H1 (cell line): ENCODE data around the gene XPO6. TPM values are rescaled to one million over a fixed set of nuclear protein-coding genes. Genes with fewer than 3 reads are reported as not detected.

Experiments used
- CTCF ChIA-PET: fragments of 300-600 bp; sonication (Branson Sonifier 250); formaldehyde crosslinking; loops from one replicate; lab custom pipeline; 2021; ENCODE audit not compliant: partially characterized antibody; lab: Charles Lee
- POLR2A ChIA-PET: fragments of 300-600 bp; sonication (Branson Sonifier 250); formaldehyde crosslinking; loops from one replicate; lab custom pipeline; 2021; ENCODE audit warnings: inconsistent platforms; ENCODE audit not compliant: partially characterized antibody; lab: Charles Lee
- DNase-seq, 2 experiments: peaks; one replicate each; pipeline versions ENCODE4 v3.0.0 to v3.0.0-alpha.2; 2010 to 2022; ENCODE audit warnings: low spot score in 2 of 2, low read depth in 1 of 2, mixed read lengths in 1 of 2
- FAIRE-seq: peaks from 2 replicates; lab custom pipeline; 2011; peaks lifted over from hg19 to GRCh38; lab: Jason Lieb, UNC
- H2AFZ ChIP-seq: 2 replicates; pipeline ENCODE4 v1.8.1; 2012; ENCODE audit warnings: low read length, inconsistent platforms
- H2AK5ac ChIP-seq: 2 replicates; pipeline ENCODE4 v1.6.1; 2013; ENCODE audit warnings: low read depth, low read length
- H2BK120ac ChIP-seq: replicated peaks from 2 replicates; pipeline ENCODE3; 2013; ENCODE audit warnings: low read depth, low read length, inconsistent platforms
- H2BK12ac ChIP-seq: 2 replicates; pipeline ENCODE4 v1.6.1; 2013; ENCODE audit warnings: low read depth, low read length
- H2BK15ac ChIP-seq: 2 replicates; pipeline ENCODE4 v1.6.1; 2013; ENCODE audit warnings: low read length
- H2BK20ac ChIP-seq: 2 replicates; pipeline ENCODE4 v1.6.1; 2013; ENCODE audit warnings: low read length
- H2BK5ac ChIP-seq: 2 replicates; pipeline ENCODE4 v1.6.1; 2013; ENCODE audit warnings: low read depth, low read length
- H3K14ac ChIP-seq: 2 replicates; pipeline ENCODE4 v1.6.1; 2013; ENCODE audit warnings: inconsistent platforms; ENCODE audit not compliant: insufficient read length
- H3K18ac ChIP-seq: 2 replicates; pipeline ENCODE4 v1.6.1; 2013; ENCODE audit warnings: low read length; ENCODE audit errors: extremely low read depth
- H3K23ac ChIP-seq: 2 replicates; pipeline ENCODE4 v1.6.1; 2013; ENCODE audit warnings: inconsistent platforms; ENCODE audit not compliant: insufficient read length
- H3K23me2 ChIP-seq: 2 replicates; pipeline ENCODE4 v1.6.1; 2013; ENCODE audit warnings: low read depth, low read length
- H3K27ac ChIP-seq: 2 replicates; pipeline ENCODE4 v1.6.1; 2011; ENCODE audit warnings: low read depth, low read length, inconsistent platforms
- H3K27me3 ChIP-seq, 4 experiments: replicated peaks in 1 of 4; 1 replicate in 1 of 4; 2 replicates in 3 of 4; pipeline versions ENCODE4 v1.6.1 to v1.8.1; 2011 to 2013; ENCODE audit warnings: low read length in 3 of 4, mild to moderate bottlenecking in 3 of 4, inconsistent platforms in 2 of 4, mixed read lengths in 2 of 4, moderate library complexity in 1 of 4; ENCODE audit not compliant: control insufficient read depth in 3 of 4, insufficient read depth in 3 of 4; ENCODE audit errors: extremely low read depth in 1 of 4
- H3K36me3 ChIP-seq, 4 experiments: 2 replicates each; pipeline versions ENCODE4 v1.6.1 to v1.8.1; 2011 to 2013; ENCODE audit warnings: mild to moderate bottlenecking in 4 of 4, low read length in 3 of 4, moderate library complexity in 2 of 4, control low read depth in 1 of 4, inconsistent platforms in 1 of 4; ENCODE audit not compliant: insufficient read depth in 4 of 4, control insufficient read depth in 2 of 4
- H3K4ac ChIP-seq: replicated peaks from 2 replicates; pipeline ENCODE3; 2013; ENCODE audit warnings: low read length, low read depth, mixed read lengths, inconsistent platforms; ENCODE audit not compliant: insufficient read length
- H3K4me1 ChIP-seq, 4 experiments: replicated peaks in 1 of 4; 1 replicate in 1 of 4; 2 replicates in 3 of 4; pipeline versions ENCODE4 v1.6.1 to v1.8.1; 2011 to 2013; ENCODE audit warnings: low read length in 3 of 4, inconsistent platforms in 2 of 4, mixed read lengths in 1 of 4; ENCODE audit not compliant: insufficient read depth in 4 of 4, control insufficient read depth in 3 of 4
- H3K4me2 ChIP-seq, 2 experiments: 2 replicates each; pipeline versions ENCODE4 v1.6.1 to v1.8.1; 2011 to 2013; ENCODE audit warnings: low read depth in 2 of 2, low read length in 2 of 2, control low read depth in 1 of 2, inconsistent platforms in 1 of 2, mild to moderate bottlenecking in 1 of 2; ENCODE audit not compliant: insufficient read depth in 1 of 2
- H3K4me3 ChIP-seq, 4 experiments: fragments of 200-600, 300-600 bp in 1 of 4; sonication (generic), shearing (Covaris generic), sonication (Bioruptor Twin) in 1 of 4; 2 replicates each; pipeline versions ENCODE4 v1.5.1 to v1.8.1; 2011 to 2016; ENCODE audit warnings: low read length in 4 of 4, low read depth in 3 of 4, control low read depth in 2 of 4, inconsistent platforms in 2 of 4, mild to moderate bottlenecking in 2 of 4, mixed read lengths in 1 of 4, moderate library complexity in 1 of 4; ENCODE audit not compliant: insufficient read depth in 2 of 4; ENCODE audit errors: extremely low read depth in 1 of 4
- H3K56ac ChIP-seq: replicated peaks from 2 replicates; pipeline ENCODE3; 2013; ENCODE audit warnings: low read depth, mild to moderate bottlenecking, mixed read lengths, low read length, inconsistent platforms; ENCODE audit not compliant: insufficient read length
- H3K79me1 ChIP-seq: 2 replicates; pipeline ENCODE4 v1.6.1; 2013; ENCODE audit warnings: low read depth, low read length, control low read depth
- H3K79me2 ChIP-seq, 2 experiments: 2 replicates each; pipeline versions ENCODE4 v1.6.1 to v1.8.1; 2012 to 2013; ENCODE audit warnings: low read length in 2 of 2, mild to moderate bottlenecking in 2 of 2, inconsistent platforms in 1 of 2; ENCODE audit not compliant: insufficient read depth in 2 of 2, control insufficient read depth in 1 of 2
- H3K9ac ChIP-seq, 4 experiments: replicated peaks in 1 of 4; 1 replicate in 1 of 4; 2 replicates in 3 of 4; pipeline versions ENCODE4 v1.6.1 to v1.8.1; 2011 to 2013; ENCODE audit warnings: low read depth in 3 of 4, low read length in 3 of 4, control low read depth in 2 of 4, mild to moderate bottlenecking in 2 of 4, moderate library complexity in 2 of 4, inconsistent platforms in 1 of 4; ENCODE audit errors: extremely low read depth in 1 of 4
- H3K9me3 ChIP-seq, 2 experiments: 2 replicates each; pipeline versions ENCODE4 v1.6.1 to v1.8.1; 2012 to 2013; ENCODE audit warnings: mild to moderate bottlenecking in 2 of 2, moderate library complexity in 2 of 2, control low read depth in 1 of 2, inconsistent platforms in 1 of 2, low read depth in 1 of 2, low read length in 1 of 2, mixed read lengths in 1 of 2; ENCODE audit not compliant: insufficient read depth in 2 of 2
- H4K20me1 ChIP-seq, 2 experiments: replicated peaks in 1 of 2; 2 replicates each; pipeline versions ENCODE3 to v1.8.1; 2011 to 2013; ENCODE audit warnings: inconsistent platforms in 2 of 2, low read length in 2 of 2, mild to moderate bottlenecking in 1 of 2; ENCODE audit not compliant: insufficient read depth in 2 of 2, control insufficient read depth in 1 of 2
- H4K5ac ChIP-seq: 2 replicates; pipeline ENCODE4 v1.6.1; 2013; ENCODE audit warnings: low read length, low read depth, mixed read lengths, inconsistent platforms; ENCODE audit not compliant: insufficient read length
- H4K8ac ChIP-seq: 2 replicates; pipeline ENCODE4 v1.8.0; 2013; ENCODE audit warnings: mild to moderate bottlenecking, moderate library complexity, low read length, inconsistent platforms; ENCODE audit not compliant: insufficient read depth; ENCODE audit errors: extremely low read depth
- H4K91ac ChIP-seq: replicated peaks from 2 replicates; pipeline ENCODE3; 2013; ENCODE audit warnings: low read length, mixed read lengths, inconsistent platforms; ENCODE audit not compliant: insufficient read length
- BRCA1 ChIP-seq: IDR thresholded peaks from 2 replicates; pipeline ENCODE4 v1.6.1; 2012; ENCODE audit warnings: low read depth, low read length, improper control_type of control experiment
- CTCF ChIP-seq, 3 experiments: IDR thresholded peaks; 1 replicate in 2 of 3; 2 replicates in 1 of 3; pipeline versions ENCODE4 v1.5.1 to v1.6.1; 2011; ENCODE audit warnings: low read length in 3 of 3, mild to moderate bottlenecking in 3 of 3, inconsistent platforms in 2 of 3, low read depth in 1 of 3, moderate library complexity in 1 of 3; ENCODE audit not compliant: insufficient read depth in 1 of 3; ENCODE audit errors: control extremely low read depth in 1 of 3
- EP300 ChIP-seq, 2 experiments: IDR thresholded peaks; 1 replicate in 1 of 2; 2 replicates in 1 of 2; pipeline ENCODE4 v1.6.1; 2011 to 2012; ENCODE audit warnings: low read depth in 2 of 2, low read length in 2 of 2, mild to moderate bottlenecking in 2 of 2, borderline replicate concordance in 1 of 2, inconsistent platforms in 1 of 2, moderate library complexity in 1 of 2
- SP2 ChIP-seq: IDR thresholded peaks from 2 replicates; pipeline ENCODE4 v1.6.1; 2012; ENCODE audit warnings: mild to moderate bottlenecking, low read length, inconsistent platforms
- SP4 ChIP-seq: IDR thresholded peaks from 2 replicates; pipeline ENCODE4 v1.6.1; 2012; ENCODE audit warnings: low read length, inconsistent platforms
- TCF12 ChIP-seq: IDR thresholded peaks from 2 replicates; pipeline ENCODE4 v1.6.1; 2011; ENCODE audit warnings: low read depth, mild to moderate bottlenecking, low read length
- whole genome bisulfite sequencing, 2 experiments: shearing (Covaris generic) in 1 of 2; methylation state at CpG; one replicate each; pipeline versions ENCODE4 v1.1.6 to v1.1.7; 2013 to 2015; ENCODE audit warnings: low lambda C conversion rate in 2 of 2, mixed read lengths in 2 of 2, inconsistent platforms in 1 of 2, low coverage in 1 of 2, missing lambda C conversion rate in 1 of 2; ENCODE audit not compliant: insufficient replicate concordance in 2 of 2, insufficient coverage in 1 of 2, insufficient read length in 1 of 2; ENCODE audit errors: extremely low coverage in 1 of 2, missing lambda C conversion rate in 1 of 2; 5-methylcytosine and 5-hydroxymethylcytosine counted together
- polyA plus RNA-seq, 7 experiments: library from polyadenylated mRNA; depleted of rRNA in 3 of 7; stranded (reverse) in 5 of 7; unstranded in 2 of 7; fragments of >200 nt in 5 of 7; fragments of 200-250 nt in 2 of 7; gene quantifications; 1 replicate in 5 of 7; 2 replicates in 1 of 7; 4 replicates in 1 of 7; pipeline versions ENCODE4 v1.2.1 to v1.2.3, GENCODE V29; 2011 to 2013; ENCODE audit warnings: missing spikeins in 2 of 7, mixed read lengths in 2 of 7
- total RNA-seq: library from RNA; stranded (reverse); fragmentation: NEBNext Ultra II Directional; extraction: Animal tissue kit (Norgen Biotek cat#: 25700); gene quantifications from 2 replicates; pipeline ENCODE4 v1.2.1, GENCODE V29; 2021
- TF ChIP-seq, protein P1 (sequence below): IDR thresholded peaks from 2 replicates; pipeline ENCODE4 v1.6.1; 2012; ENCODE audit warnings: inconsistent platforms

XPO6 gene
- total and polyA plus RNA-seq, 2 of the 8 experiments (the other 6 are each of a cell fraction or from before 2014, with no cell fraction given), result 152 to 254 TPM

DNA sequence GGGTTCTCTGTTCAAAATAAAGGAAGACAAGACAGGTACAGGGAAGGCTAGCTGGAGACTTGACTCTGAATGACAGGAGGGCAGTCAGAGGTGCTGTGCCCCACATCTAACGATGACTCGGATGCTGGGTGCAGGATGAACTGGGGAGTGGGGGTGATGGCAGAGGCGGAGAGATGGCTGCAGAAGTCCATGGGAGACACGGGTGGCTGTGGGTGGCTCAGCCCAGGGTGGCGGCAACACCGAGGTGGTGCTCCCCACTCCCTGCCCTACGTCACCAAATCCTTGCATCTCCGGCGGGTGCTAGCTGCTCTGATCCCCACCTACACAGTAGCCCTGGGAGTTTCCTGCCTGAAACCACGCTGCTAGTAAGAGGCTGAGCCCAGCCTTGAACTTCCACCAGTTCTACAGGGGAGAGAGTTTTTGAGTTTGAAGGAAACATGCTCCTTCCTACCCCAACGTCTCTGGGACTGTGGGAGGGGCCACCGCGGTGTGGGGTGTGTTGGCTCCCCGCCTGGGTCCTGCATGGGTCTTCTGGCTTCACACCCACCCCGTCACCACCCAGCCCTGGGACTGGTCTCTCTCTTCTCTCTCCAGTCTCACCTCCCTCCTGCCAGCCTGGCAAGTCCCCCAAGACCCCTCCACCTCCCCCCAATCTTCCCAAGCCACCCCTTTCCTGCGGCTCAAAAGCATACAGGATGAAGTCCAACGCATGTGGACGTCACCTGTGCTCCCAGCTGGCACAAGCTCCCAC lies 152.8 kb downstream of the XPO6 start:
- Histone ChIP-seq H3K14ac (no peak overlapping the region), H3K4me1 (peaks cover 0 to 3% (median 2%) of the 10 kb centered on the region in 4 experiments; a peak in 3 of 7 replicates), H3K23ac (no peak overlapping the region), H4K5ac (no peak overlapping the region), H4K91ac (no peak overlapping the region), H3K4me3 (no peak overlapping the region), H2BK120ac (no peak overlapping the region), H2BK12ac (no peak overlapping the region), H3K9me3 (no peaks in the 10 kb centered on the region)
- TF ChIP-seq SP4 (no peak), EP300 (IDR thresholded peaks at IDR 0.05; ENCODE audit: borderline replicate concordance in 1 of 2, low read depth in 2 of 2, low read length in 2 of 2) (no peak), TCF12 (no peak), CTCF (IDR thresholded peaks at IDR 0.05; ENCODE audit: control extremely low read depth in 1 of 3, insufficient read depth in 1 of 3, low read depth in 1 of 3, low read length in 3 of 3) (no peak), BRCA1 (no peak), SP2 (no peak)
- TF ChIP-seq, protein P1, sequence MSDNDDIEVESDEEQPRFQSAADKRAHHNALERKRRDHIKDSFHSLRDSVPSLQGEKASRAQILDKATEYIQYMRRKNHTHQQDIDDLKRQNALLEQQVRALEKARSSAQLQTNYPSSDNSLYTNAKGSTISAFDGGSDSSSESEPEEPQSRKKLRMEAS, result no peak
- TF ChIP-seq, all 59 proteins: peak for 0
- no peak overlapping the region for H3K9ac ChIP-seq
- no peak overlapping the region for H2AK5ac ChIP-seq
- H3K27ac ChIP-seq, result no peak overlapping the region
- no peak overlapping the region for H3K56ac ChIP-seq
- no peak overlapping the region for H3K4ac ChIP-seq
- no peak for DNase-seq
- ChIA-PET CTCF (interaction anchor here (1.5 kb wide), 1 partner anchor 12 kb away, joined by 5 read pairs; no protein-coding TSS in a partner anchor), POLR2A (no interaction called here)
- H3K4me2 ChIP-seq, result no peak overlapping the region
- H3K79me2 ChIP-seq, result no peaks in the 10 kb centered on the region
- no peak overlapping the region for H3K18ac ChIP-seq
- H2BK5ac ChIP-seq, result no peak overlapping the region
- peaks cover 19 to 38% (median 30%) of the 10 kb centered on the region in 4 experiments for H3K27me3 ChIP-seq
- no peaks in the 10 kb centered on the region for H4K20me1 ChIP-seq
- no peak overlapping the region for H2BK15ac ChIP-seq
- 88% methylated on average over 16 of the region's 18 CpGs; no CpG with 5 or more reads in 1 of the 2 experiments for WGBS, 2 experiments
- H2BK20ac ChIP-seq, result no peak overlapping the region
- no peaks in the 10 kb centered on the region; a peak in 2 of 8 replicates for H3K36me3 ChIP-seq
- no peaks in the 10 kb centered on the region for H3K79me1 ChIP-seq
- no peak for FAIRE-seq
- no peak overlapping the region; the same call in 1 of the 2 replicates for H4K8ac ChIP-seq
- peaks cover 10% of the 10 kb centered on the region; the same call in 1 of the 2 replicates for H3K23me2 ChIP-seq
- H2AFZ ChIP-seq, result no peak overlapping the region
